Neural progenitor cell (in vitro differentiated cells): ENCODE results near the gene CLSTN2. TPM values are rescaled to one million over a fixed set of nuclear protein-coding genes. Genes with fewer than 3 reads are reported as not detected.

Experiments used
- DNase-seq: peaks from one replicate; pipeline ENCODE4 v3.0.0-alpha.2; 2016; ENCODE audit warnings: low spot score
- H2AFZ ChIP-seq: fragments of 200-600 bp; sonication (generic); replicated peaks from 2 replicates; pipeline ENCODE4 v1.6.1; 2016; ENCODE audit warnings: antibody characterized with exemption
- H3F3A ChIP-seq: fragments of 200-600 bp; sonication (generic); 2 replicates; pipeline ENCODE4 v1.6.1; 2016; ENCODE audit warnings: antibody characterized with exemption, low read depth
- H3K27ac ChIP-seq: fragments of 200-600 bp; sonication (generic); 2 replicates; pipeline ENCODE4 v1.5.1; 2016; ENCODE audit warnings: mild to moderate bottlenecking
- H3K27me3 ChIP-seq: fragments of 200-600 bp; sonication (generic); 2 replicates; pipeline ENCODE4 v1.6.1; 2016; ENCODE audit warnings: mild to moderate bottlenecking, moderate library complexity
- H3K36me3 ChIP-seq: fragments of 200-600 bp; sonication (generic); 2 replicates; pipeline ENCODE4 v1.5.1; 2016
- H3K4me1 ChIP-seq: fragments of 200-600 bp; sonication (generic); 2 replicates; pipeline ENCODE4 v1.6.1; 2016; ENCODE audit warnings: mixed run types
- H3K4me2 ChIP-seq: fragments of 200-600 bp; sonication (generic); 2 replicates; pipeline ENCODE4 v1.6.1; 2016
- H3K4me3 ChIP-seq: fragments of 200-600 bp; sonication (generic); 2 replicates; pipeline ENCODE4 v1.5.1; 2016
- H3K79me2 ChIP-seq: fragments of 200-600 bp; sonication (generic); 2 replicates; pipeline ENCODE4 v1.6.1; 2016; ENCODE audit warnings: low read depth
- H3K9ac ChIP-seq: fragments of 200-600 bp; sonication (generic); 2 replicates; pipeline ENCODE4 v1.6.1; 2016
- H3K9me3 ChIP-seq: fragments of 200-600 bp; sonication (generic); 2 replicates; pipeline ENCODE4 v1.5.1; 2016; ENCODE audit warnings: low read depth
- H4K20me1 ChIP-seq: fragments of 200-600 bp; sonication (generic); 2 replicates; pipeline ENCODE4 v1.6.1; 2016; ENCODE audit warnings: low read depth
- H3K27ac Mint-ChIP-seq: 3 replicates; pipeline ENCODE4 v1.8.0; 2021; ENCODE audit warnings: mixed read lengths
- H3K27me3 Mint-ChIP-seq: 2 replicates; pipeline ENCODE4 v1.8.0; 2022; ENCODE audit warnings: low read depth, mild to moderate bottlenecking, inconsistent platforms, moderate library complexity, mixed read lengths; ENCODE audit not compliant: insufficient read depth
- H3K36me3 Mint-ChIP-seq: 3 replicates; pipeline ENCODE4 v1.8.0; 2021; ENCODE audit warnings: mixed read lengths
- H3K4me1 Mint-ChIP-seq: 3 replicates; pipeline ENCODE4 v1.8.0; 2021; ENCODE audit warnings: mixed read lengths
- H3K4me3 Mint-ChIP-seq: 3 replicates; pipeline ENCODE4 v1.8.0; 2021; ENCODE audit warnings: mild to moderate bottlenecking, moderate library complexity, mixed read lengths
- H3K9me3 Mint-ChIP-seq: 3 replicates; pipeline ENCODE4 v1.8.0; 2020; ENCODE audit warnings: mixed read lengths
- CTCF ChIP-seq: fragments of 200-600 bp; sonication (generic); IDR thresholded peaks from 2 replicates; pipeline ENCODE4 v1.5.1; 2017; ENCODE audit warnings: antibody characterized with exemption, mild to moderate bottlenecking
- EZH2 ChIP-seq: fragments of 200-600 bp; sonication (generic); IDR thresholded peaks from 2 replicates; pipeline ENCODE4 v1.6.1; 2017; ENCODE audit warnings: antibody characterized with exemption, mild to moderate bottlenecking, moderate library complexity
- EZH2phosphoT487 ChIP-seq: fragments of 200-600 bp; sonication (generic); IDR thresholded peaks from 2 replicates; pipeline ENCODE4 v1.6.1; 2017; ENCODE audit warnings: antibody characterized with exemption
- total RNA-seq: library from RNA; depleted of rRNA; stranded (reverse); fragments of >200 nt; gene quantifications from 2 replicates; pipeline ENCODE4 v1.2.3, GENCODE V29; 2015; ENCODE audit warnings: low replicate concordance

The CLSTN2 gene
- total RNA-seq, 1 donor from 2014 or later, result 0.22 TPM

GRCh38 chr3:140199743-140200142 is 264.8 kb downstream of the CLSTN2 start:
- Histone ChIP-seq H4K20me1 (peaks cover 11% of the 10 kb centered on the region), H3K36me3 (no peaks in the 10 kb centered on the region), H3K27ac (no peak overlapping the region), H3K79me2 (no peaks in the 10 kb centered on the region), H3K27me3 (peaks cover 46% of the 10 kb centered on the region), H3K4me2 (no peak overlapping the region), H3K9me3 (no peaks in the 10 kb centered on the region), H3K9ac (no peak overlapping the region), H3K4me1 (peaks cover 12% of the 10 kb centered on the region), H3K4me3 (no peak overlapping the region), H2AFZ (no peak overlapping the region), H3F3A (peaks cover 10% of the 10 kb centered on the region)
- Mint-ChIP-seq H3K36me3 (no peaks in the 10 kb centered on the region), H3K9me3 (peaks cover 4% of the 10 kb centered on the region), H3K27ac (no peak overlapping the region), H3K4me1 (peaks cover 10% of the 10 kb centered on the region), H3K4me3 (no peak overlapping the region), H3K27me3 (peaks cover 3% of the 10 kb centered on the region)
- TF ChIP-seq EZH2phosphoT487 (no peak), EZH2 (no peak), CTCF (no peak)
- no peak for DNase-seq

- Mint-ChIP-seq H3K36me3 (no peaks in the 10 kb centered on the region), H3K27me3 (peaks cover 3% of the 10 kb centered on the region), H3K4me1 (peaks cover 12% of the 10 kb centered on the region), H3K9me3 (peaks cover 4% of the 10 kb centered on the region), H3K4me3 (no peak overlapping the region), H3K27ac (no peak overlapping the region)
- H3K79me2 ChIP-seq, result no peaks in the 10 kb centered on the region
- peak; percentile 100 for TF ChIP-seq EZH2phosphoT487
- TF ChIP-seq CTCF, result no peak
- no peak overlapping the region for H3K9ac ChIP-seq
- H3K36me3 ChIP-seq, result no peaks in the 10 kb centered on the region
- peaks cover 36% of the 10 kb centered on the region for H4K20me1 ChIP-seq
- H2AFZ ChIP-seq, result no peak overlapping the region
- peak; percentile 80 for DNase-seq
- H3K27me3 ChIP-seq, result peaks cover 65% of the 10 kb centered on the region
- H3K4me2 ChIP-seq, result peak overlapping the region; percentile 28
- H3K4me1 ChIP-seq, result peaks cover 12% of the 10 kb centered on the region
- peaks cover 10% of the 10 kb centered on the region for H3F3A ChIP-seq
- H3K27ac ChIP-seq, result no peak overlapping the region
- no peaks in the 10 kb centered on the region for H3K9me3 ChIP-seq
- H3K4me3 ChIP-seq, result no peak overlapping the region
These were observed 268.5 kb downstream of the CLSTN2 start for GRCh38 chr3:140203510-140203909.

- Mint-ChIP-seq H3K4me1 (peaks cover 12% of the 10 kb centered on the region), H3K4me3 (no peak overlapping the region), H3K27me3 (peaks cover 3% of the 10 kb centered on the region), H3K36me3 (no peaks in the 10 kb centered on the region), H3K9me3 (peaks cover 4% of the 10 kb centered on the region), H3K27ac (no peak overlapping the region)
- H3K4me2 ChIP-seq, result no peak overlapping the region
- H3K79me2 ChIP-seq, result no peaks in the 10 kb centered on the region
- peaks cover 65% of the 10 kb centered on the region for H3K27me3 ChIP-seq
- no peak overlapping the region for H2AFZ ChIP-seq
- TF ChIP-seq EZH2 (no peak), CTCF (no peak), EZH2phosphoT487 (no peak)
- H3K4me3 ChIP-seq, result no peak overlapping the region
- no peak overlapping the region for H3K27ac ChIP-seq
- no peak overlapping the region for H3K9ac ChIP-seq
- peaks cover 36% of the 10 kb centered on the region for H4K20me1 ChIP-seq
- no peaks in the 10 kb centered on the region for H3K9me3 ChIP-seq
- DNase-seq, result no peak
- H3K36me3 ChIP-seq, result no peaks in the 10 kb centered on the region
- peaks cover 10% of the 10 kb centered on the region for H3F3A ChIP-seq
- peaks cover 12% of the 10 kb centered on the region for H3K4me1 ChIP-seq
These were observed 269.4 kb downstream of the CLSTN2 start for GRCh38 chr3:140204271-140204984.
